Brain pericyte (primary cell): ENCODE measurements around the gene SYNGR4.
"Not testable (repeated sequence)": the region's sequence is repeated elsewhere in the genome, so short reads cannot be mapped to it uniquely, and the experiment has no call there.

ENCODE experiments used
- DNase-seq: peaks from one replicate; pipeline ENCODE4 v3.0.0-alpha.2; 2012; ENCODE audit warnings: low read depth, low spot score

The SYNGR4 gene, protein sequence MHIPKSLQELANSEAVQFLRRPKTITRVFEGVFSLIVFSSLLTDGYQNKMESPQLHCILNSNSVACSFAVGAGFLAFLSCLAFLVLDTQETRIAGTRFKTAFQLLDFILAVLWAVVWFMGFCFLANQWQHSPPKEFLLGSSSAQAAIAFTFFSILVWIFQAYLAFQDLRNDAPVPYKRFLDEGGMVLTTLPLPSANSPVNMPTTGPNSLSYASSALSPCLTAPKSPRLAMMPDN

GRCh38 chr19:48363810-48364597 is at the start of gene SYNGR4, which contains the start of gene TMEM143:
Gene SYNGR4, plus strand, starts transcription at chr19:48364367. Its CDS starts 1,476 bp downstream, at chr19:48365843.
Gene TMEM143, minus strand, starts transcription at chr19:48363940. Its CDS starts 20 bp downstream, at chr19:48363920.
- peak; percentile 100 for DNase-seq

GRCh38 chr19:48315712-48316111 is 48.5 kb upstream of the SYNGR4 start:
- no peak for DNase-seq

- not testable (repeated sequence) for DNase-seq
Observed at GRCh38 chr19:48317708-48317960, 46.5 kb upstream of the SYNGR4 start.

DNA sequence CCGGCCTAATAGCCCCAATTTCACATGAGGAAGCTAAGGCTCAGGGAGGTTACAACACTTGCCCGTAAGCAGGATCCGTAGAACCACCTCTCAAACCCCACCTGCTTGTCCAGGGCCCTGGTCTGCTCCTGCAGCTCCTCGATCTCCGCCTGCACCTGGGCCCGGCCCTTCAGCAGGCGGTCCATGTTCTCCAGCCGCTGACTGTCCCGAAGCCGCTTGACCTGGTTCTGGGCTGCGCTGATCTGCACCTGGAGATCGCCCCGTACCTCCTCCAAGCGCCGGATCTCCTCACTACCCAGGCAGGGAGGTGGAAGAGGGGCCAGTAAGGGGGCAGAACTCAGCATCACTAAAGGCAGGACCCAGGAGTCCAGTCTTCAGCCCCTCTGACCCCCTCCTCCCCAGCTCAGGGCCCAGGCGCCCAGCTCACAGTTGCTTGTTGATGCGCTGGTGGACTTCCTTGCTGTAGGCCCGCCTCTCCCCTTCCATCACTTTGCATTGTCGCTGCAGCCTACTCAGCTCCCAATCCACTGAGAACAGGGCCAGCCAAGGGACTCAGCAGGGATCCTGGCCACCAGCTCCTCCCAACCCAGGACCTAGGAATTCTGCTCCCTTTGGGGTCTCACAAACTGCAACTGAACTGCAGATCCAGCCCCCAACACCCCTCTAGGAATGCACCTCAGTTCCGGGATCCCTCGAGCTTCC is 45.7 kb upstream of the SYNGR4 start:
- DNase-seq: no peak

DNA sequence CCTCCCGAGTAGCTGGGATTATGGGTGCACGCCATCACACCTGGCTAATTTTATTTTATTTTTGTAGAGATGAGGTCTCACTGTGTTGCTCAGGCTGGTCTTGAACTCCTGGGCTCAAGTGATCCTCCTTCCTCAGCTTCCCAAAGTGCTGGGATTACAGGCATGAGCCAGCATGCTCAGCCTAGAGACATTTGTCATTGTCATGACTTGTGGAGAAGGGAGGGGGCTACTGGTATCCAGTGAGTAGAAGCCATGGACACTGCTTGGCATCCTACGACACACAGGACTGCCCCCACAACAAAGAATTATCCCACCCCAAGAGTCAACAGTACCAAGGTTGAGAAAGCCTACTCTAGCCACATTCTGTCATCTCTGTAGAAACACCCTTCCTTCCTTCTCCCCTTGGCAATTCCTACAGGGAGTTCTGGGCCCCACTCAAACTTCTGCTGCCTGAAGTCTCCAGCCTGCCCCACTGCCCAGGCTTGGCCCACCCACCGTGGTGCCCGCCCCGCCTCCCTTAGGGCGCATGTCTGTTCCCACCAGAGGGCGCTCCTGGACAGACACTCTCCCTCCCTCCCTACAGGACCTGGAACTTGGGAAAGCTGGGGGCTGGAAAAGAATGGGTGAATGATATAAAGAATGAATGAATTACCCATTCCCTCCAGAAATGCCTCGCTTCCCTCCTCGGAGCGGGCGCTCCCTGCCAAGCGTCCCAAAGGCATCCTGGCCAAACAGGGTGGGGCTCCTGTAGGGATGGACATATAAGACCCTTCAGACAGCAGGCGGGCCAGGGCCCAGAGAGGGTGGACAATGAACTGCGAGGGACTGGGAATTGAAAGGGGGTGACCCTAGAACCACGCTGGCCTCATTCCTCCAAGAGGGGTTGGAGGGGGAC is 44.3 kb upstream of the SYNGR4 start:
- DNase-seq: no peak

GRCh38 chr19:48321372-48321621 is 42.9 kb upstream of the SYNGR4 start:
- no peak for DNase-seq

- peak; percentile 96 for DNase-seq
Observed at GRCh38 chr19:48321622-48322591, 42.3 kb upstream of the SYNGR4 start.

- peak; percentile 73 for DNase-seq
Observed at GRCh38 chr19:48325265-48325910, 38.8 kb upstream of the SYNGR4 start, which contains the start of gene EMP3. Gene EMP3, plus strand, starts transcription at chr19:48325552. Its CDS starts 1,293 bp downstream, at chr19:48326845.

DNA sequence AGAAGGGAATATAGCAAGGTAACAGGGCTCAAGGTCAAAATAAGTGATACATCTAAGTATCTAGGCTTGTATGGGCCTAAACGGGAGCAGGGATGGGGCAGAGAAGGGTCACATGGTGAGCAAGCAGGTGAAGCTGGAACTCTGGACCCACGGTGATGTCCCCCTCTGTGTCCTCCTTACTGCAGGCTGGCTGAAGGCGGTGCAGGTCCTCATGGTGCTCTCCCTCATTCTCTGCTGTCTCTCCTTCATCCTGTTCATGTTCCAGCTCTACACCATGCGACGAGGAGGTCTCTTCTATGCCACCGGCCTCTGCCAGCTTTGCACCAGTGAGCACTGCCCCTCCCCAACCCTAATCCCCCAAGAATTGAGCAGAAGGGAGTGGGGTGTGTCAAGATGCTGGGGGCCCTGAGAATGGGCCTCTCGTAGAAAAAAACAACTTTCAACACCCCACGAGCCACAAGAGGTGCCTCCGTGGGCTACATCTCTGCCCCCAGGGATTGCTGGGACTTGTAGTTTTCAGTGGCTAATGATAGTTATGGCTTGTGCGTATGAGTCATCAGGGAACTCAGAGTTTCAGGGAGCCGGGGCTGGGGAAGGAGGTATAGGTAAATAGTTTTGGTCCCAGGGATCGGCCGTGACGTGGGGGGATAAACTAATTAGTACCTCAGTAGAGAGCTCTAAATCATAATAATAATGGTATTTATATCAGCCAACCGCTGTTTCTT is 34.8 kb upstream of the SYNGR4 start:
- DNase-seq: no peak

- no peak for DNase-seq
Observed at GRCh38 chr19:48330012-48330681, 34.0 kb upstream of the SYNGR4 start.

DNA sequence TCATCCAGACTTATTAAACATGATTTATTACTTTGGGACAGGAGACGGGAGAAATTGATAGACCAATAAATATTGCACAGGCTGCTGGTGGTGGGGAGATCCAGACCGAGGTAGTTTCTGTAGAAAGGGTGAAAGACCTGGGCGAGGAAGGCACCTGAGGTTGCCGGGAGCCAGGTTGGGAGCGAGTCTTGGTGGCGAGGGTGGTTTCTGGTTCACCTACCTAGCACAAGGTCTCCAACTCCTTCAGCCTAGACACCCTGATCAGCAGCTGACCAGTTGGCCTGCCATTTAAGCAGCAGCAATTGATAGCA is 31.9 kb upstream of the SYNGR4 start:
- DNase-seq: no peak

DNA sequence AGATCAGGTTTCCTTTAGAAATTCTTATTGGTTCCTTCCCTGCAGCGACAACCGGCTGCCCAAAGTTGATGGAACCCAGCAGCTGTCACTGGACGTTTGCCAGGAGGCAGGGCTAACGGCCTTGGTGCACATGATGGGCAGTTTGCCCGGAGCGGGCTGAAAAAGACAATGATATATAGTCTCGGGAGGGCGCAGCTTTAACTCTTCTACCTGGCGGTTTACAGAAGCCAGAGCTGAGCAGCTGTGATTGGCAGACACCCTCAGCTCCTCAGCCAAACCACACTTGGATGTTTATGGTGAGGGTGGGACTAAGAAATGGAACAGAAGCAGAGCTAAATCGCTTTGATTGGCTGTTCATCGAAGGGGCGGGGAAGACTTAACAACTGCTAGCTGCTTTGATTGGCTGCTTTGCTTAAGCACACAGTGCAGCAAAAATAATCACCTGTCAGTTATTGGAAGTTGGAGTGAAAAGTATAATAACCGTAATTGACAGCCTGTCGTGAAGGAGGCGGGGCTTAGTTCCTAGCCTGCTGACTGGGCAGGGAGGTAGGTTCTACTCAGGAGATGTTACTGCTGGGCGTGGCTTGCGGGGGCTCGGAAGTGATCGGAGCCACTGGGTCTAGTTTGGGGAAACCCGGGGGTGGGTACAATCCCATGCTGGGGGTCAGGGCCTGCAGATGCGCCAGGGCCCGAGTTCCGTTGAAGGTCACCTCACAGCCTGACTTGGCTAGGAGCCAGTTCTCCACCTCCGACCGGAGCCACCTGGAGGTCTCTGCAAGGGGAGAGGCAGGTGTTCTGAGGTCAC is 31.3 kb upstream of the SYNGR4 start:
- DNase-seq: peak; percentile 97

- peak; percentile 64 for DNase-seq
Observed at GRCh38 chr19:48333467-48334384, 30.4 kb upstream of the SYNGR4 start.

DNA sequence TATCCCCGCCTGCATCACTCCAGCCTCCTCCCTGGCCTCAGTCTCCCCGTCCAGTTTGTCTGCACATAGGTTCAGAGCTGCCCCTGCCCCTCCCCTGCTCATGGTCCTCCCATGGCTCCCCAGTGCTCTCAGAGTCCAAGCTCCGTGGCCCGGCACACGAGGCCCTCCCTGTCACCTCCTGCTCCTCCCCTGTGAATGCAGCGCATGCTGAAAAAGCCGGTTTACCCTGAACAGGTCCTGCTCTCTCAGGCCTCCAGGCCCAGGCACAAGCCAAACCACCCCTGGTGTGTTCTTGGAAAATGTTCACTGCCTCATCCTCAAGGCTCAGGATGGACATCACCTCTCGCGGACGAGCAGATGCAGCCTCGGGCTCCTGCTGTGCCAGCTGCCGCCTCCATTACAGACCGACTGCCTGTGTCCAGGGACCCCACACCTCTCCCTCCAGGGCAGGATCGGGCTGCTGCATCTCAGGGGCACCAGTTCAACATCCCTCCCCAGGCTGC is 25.9 kb upstream of the SYNGR4 start:
- no peak for DNase-seq

- DNase-seq: no peak
Observed at GRCh38 chr19:48338802-48339503, 25.2 kb upstream of the SYNGR4 start.

GRCh38 chr19:48340995-48341394 is 23.2 kb upstream of the SYNGR4 start:
- no peak for DNase-seq
